Upper lobe of right lung (tissue), 1 donor: ENCODE data around the gene SPOCD1. TPM values are rescaled to one million over a fixed set of nuclear protein-coding genes. Genes with fewer than 3 reads are reported as not detected.

Experiments used
- ATAC-seq: fragments of 200-7000 bp; cut with Tn5 transposase; one replicate; pipeline ENCODE4 v1.9.1; 2020; ENCODE audit warnings: mild to moderate bottlenecking, moderate library complexity
- DNase-seq: peaks from one replicate; pipeline ENCODE4 v3.0.0-alpha.2; 2020
- H3K27ac ChIP-seq: fragments of 200-600 bp; one replicate; pipeline ENCODE4 v1.8.0; 2022
- H3K27me3 ChIP-seq: fragments of 200-600 bp; one replicate; pipeline ENCODE4 v1.8.0; 2022; ENCODE audit warnings: mild to moderate bottlenecking
- H3K36me3 ChIP-seq: fragments of 200-600 bp; one replicate; pipeline ENCODE4 v1.8.0; 2022
- H3K4me1 ChIP-seq: fragments of 200-600 bp; one replicate; pipeline ENCODE4 v1.8.0; 2022
- H3K4me3 ChIP-seq: fragments of 200-600 bp; one replicate; pipeline ENCODE4 v1.8.0; 2022; ENCODE audit warnings: mild to moderate bottlenecking
- H3K9me3 ChIP-seq: fragments of 200-600 bp; one replicate; pipeline ENCODE4 v1.8.0; 2022
- intact Hi-C: fragments of 100-400 bp; cut with DNase I; formaldehyde crosslinking; loops from one replicate; pipeline ENCODE4 v1.11.0; 2022
- total RNA-seq: library from RNA; stranded (reverse); fragmentation: NEBNext Ultra II Directional; extraction: Animal tissue kit (Norgen Biotek cat#: 25700); gene quantifications from one replicate; pipeline ENCODE4 v1.2.1, GENCODE V29; 2021
- TF ChIP-seq, protein P1 (sequence below): fragments of 200-600 bp; IDR thresholded peaks from one replicate; pipeline ENCODE4 v1.8.0; 2022; ENCODE audit warnings: antibody characterized with exemption
- donor health status: DM: no; HTN: yes; CAD: no; lungs with severe emphysema.

SPOCD1 gene
- total RNA-seq, 1 donor from 2014 or later: 31.4 TPM

DNA sequence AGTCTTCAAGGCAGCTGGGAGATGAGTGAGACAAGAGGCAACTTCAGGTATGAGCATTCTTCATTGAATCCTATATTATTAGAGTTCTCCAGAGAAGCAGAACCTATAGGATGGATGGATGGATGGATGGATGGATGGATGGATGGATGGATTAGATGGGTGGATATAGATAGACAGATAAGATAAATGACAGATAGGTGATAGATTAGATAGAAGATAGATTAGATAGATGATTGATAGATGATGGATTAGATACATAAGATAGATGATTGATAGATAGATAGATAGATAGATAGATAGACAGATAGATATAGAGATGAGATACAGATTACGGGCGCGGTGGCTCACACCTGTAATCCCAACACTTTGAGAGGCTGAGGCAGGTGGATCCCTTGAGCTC is 43.2 kb upstream of the SPOCD1 start:
- intact Hi-C loops: no loop called here
- no peak for ATAC-seq
- no peaks in the 10 kb centered on the region for H3K27me3 ChIP-seq
- H3K36me3 ChIP-seq: no peaks in the 10 kb centered on the region
- H3K27ac ChIP-seq: no peak overlapping the region
- no peak for DNase-seq
- H3K4me1 ChIP-seq: no peaks in the 10 kb centered on the region
- TF ChIP-seq, protein P1, sequence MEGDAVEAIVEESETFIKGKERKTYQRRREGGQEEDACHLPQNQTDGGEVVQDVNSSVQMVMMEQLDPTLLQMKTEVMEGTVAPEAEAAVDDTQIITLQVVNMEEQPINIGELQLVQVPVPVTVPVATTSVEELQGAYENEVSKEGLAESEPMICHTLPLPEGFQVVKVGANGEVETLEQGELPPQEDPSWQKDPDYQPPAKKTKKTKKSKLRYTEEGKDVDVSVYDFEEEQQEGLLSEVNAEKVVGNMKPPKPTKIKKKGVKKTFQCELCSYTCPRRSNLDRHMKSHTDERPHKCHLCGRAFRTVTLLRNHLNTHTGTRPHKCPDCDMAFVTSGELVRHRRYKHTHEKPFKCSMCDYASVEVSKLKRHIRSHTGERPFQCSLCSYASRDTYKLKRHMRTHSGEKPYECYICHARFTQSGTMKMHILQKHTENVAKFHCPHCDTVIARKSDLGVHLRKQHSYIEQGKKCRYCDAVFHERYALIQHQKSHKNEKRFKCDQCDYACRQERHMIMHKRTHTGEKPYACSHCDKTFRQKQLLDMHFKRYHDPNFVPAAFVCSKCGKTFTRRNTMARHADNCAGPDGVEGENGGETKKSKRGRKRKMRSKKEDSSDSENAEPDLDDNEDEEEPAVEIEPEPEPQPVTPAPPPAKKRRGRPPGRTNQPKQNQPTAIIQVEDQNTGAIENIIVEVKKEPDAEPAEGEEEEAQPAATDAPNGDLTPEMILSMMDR: no peak
- no peak overlapping the region for H3K4me3 ChIP-seq
- no peaks in the 10 kb centered on the region for H3K9me3 ChIP-seq

DNA sequence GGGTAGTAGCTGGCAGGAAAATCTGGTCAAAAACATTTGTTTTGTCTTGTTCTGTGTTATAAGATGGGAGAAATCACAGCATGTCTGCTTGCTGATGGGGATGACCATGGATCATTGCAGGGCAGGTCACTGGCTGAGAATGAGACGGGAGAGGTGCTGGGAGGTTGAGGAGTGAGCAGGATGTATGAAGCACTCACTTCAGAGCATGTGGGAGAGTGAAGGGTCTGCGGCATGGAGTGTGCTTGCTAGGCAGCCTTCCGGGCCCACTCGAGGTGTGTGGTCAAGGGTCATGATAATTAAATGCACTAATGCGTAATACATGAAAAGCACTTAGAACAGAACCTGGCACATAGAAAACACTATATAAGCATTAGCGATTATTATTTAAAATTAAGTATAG is 42.0 kb upstream of the SPOCD1 start:
- DNase-seq (no peak), ATAC-seq (no peak)
- H3K4me3 ChIP-seq: no peak overlapping the region
- H3K4me1 ChIP-seq: no peaks in the 10 kb centered on the region
- H3K9me3 ChIP-seq: no peaks in the 10 kb centered on the region
- intact Hi-C loops: no loop called here
- TF ChIP-seq, protein P1: no peak
- H3K27me3 ChIP-seq: no peaks in the 10 kb centered on the region
- H3K27ac ChIP-seq: no peak overlapping the region
- H3K36me3 ChIP-seq: no peaks in the 10 kb centered on the region

DNA sequence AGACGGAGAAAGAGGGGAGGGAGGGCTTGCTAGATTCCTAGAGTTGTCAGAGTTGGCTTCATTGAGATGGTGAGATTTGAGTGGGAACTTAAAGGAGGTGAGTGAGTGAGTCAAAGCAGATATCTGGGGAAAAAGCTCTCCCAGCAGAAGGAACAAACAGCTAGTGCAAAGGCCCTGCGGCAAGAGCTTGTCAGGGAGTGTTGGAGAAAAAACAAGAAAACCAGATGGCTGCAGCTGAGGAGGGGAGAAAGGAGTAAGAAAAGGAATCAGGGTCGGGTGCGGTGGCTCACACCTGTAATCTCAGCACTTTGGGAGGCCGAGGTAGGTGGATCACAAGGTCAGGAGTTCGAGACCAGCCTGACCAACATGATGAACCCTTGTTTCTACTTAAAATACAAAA is 40.3 kb upstream of the SPOCD1 start:
- H3K36me3 ChIP-seq: no peaks in the 10 kb centered on the region
- H3K4me3 ChIP-seq: no peak overlapping the region
- no peaks in the 10 kb centered on the region for H3K4me1 ChIP-seq
- no peak overlapping the region for H3K27ac ChIP-seq
- no peaks in the 10 kb centered on the region for H3K9me3 ChIP-seq
- TF ChIP-seq, protein P1: no peak
- H3K27me3 ChIP-seq: no peaks in the 10 kb centered on the region
- intact Hi-C loops: no loop called here
- no peak for DNase-seq
- ATAC-seq: no peak

DNA sequence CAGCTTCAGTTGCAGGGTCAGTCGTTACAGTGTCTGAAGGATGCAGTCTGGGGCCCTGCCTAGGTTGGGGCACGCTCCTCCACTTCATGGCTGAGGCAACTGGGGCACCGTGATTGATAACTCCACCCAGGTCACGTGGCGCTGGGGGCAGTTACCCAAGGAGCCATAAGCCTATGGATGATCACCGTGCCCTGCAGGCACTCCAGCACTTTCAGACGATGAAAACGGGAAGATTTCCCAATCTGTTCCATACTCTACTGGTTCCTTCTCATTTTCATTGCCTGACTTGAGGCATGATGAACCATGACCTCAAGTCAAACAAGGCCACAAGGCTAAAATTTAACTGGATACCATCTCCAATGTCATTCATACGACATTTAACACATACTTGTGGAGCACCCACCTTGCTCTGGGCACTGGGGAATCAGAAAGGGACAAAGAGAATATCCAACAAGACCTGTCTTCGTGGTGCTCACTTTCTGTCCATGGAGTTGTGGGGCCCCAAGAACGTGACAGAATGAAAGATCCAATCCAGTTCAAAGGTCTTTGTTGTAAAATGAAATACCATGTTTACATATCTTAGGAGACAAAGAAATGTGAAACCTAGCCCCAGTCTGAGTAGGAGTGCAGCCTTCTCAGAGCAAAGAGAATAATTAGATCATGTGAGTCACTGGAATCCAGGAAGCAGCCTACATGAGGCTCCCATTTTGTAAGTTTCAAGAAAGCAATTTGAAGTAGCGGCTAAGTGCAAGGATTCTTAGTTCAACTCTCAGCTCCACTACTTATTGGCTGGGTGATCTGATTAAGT is 39.4 kb upstream of the SPOCD1 start:
- intact Hi-C loops: no loop called here
- H3K4me1 ChIP-seq: no peaks in the 10 kb centered on the region
- no peaks in the 10 kb centered on the region for H3K9me3 ChIP-seq
- no peak for DNase-seq
- no peak overlapping the region for H3K4me3 ChIP-seq
- H3K27ac ChIP-seq: no peak overlapping the region
- TF ChIP-seq, protein P1: no peak
- ATAC-seq: no peak
- no peaks in the 10 kb centered on the region for H3K36me3 ChIP-seq
- no peaks in the 10 kb centered on the region for H3K27me3 ChIP-seq

DNA sequence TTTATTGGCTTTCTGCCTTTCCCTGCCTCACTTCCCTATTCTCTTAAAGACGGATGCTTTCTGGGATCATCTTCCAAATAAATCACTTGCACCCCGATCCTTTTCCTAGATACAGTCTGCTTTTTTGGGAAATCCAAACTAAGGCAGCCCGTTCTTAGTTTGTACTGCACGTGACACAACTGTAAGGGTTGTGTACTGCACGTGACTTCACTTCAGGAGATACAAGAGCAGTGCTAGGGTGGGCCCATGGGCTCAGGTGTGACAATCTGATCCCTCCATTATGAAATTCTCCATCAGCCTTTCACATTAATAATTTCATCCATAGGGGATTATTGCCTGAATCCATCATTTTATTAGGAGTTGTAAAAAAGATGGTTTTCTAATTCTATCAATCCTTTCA is 33.8 kb upstream of the SPOCD1 start:
- H3K4me1 ChIP-seq: no peaks in the 10 kb centered on the region
- no peak overlapping the region for H3K4me3 ChIP-seq
- TF ChIP-seq, protein P1: no peak
- H3K27me3 ChIP-seq: no peaks in the 10 kb centered on the region
- intact Hi-C loops: no loop called here
- H3K9me3 ChIP-seq: no peaks in the 10 kb centered on the region
- H3K27ac ChIP-seq: no peak overlapping the region
- DNase-seq (no peak), ATAC-seq (no peak)
- no peaks in the 10 kb centered on the region for H3K36me3 ChIP-seq
